ENCODE measurements around the gene CXXC1.
"Not testable (repeated sequence)": the region's sequence is repeated elsewhere in the genome, so short reads cannot be mapped to it uniquely, and the experiment has no call there.

CXXC1 gene

DNA sequence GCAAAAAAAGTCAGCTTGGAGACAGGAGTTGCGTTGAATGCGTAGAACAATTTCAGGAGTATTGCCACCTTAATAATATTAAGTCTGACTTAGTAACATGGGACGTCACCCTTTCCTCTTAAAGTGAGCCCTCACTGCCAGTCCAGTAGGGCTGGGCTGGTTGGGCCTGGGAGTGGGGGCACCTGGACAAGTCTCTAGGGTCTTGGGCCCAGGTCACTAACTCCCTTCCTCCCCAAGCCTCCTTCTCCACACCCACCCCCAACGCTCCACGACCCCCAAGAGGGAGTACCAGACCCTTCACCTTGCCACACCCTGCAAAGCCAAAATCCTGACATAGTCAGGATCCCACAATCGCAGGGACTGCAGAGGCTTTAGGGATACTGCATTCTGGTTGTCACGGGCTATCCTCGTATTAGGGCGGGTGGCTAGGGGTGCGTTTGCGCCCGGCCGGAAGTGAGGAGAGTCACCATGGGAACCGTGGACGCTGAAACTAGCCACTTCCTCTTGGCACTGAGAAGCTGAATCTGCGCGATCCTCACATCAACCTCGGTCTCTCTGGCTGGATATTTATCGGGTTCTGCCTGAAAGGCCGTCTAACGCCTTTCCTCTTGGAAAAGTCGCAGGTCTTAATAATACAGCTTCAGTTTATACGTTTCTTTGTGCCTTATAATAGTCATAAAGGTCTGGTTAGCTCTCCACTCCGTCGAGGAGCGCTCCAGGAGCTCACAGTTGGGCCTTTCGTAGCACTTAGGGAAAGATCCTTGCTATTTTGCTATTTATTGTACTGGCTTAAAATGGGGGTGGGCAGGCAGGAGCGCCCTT lies 10.3 kb upstream of the CXXC1 start:
- DNase-seq (ENCODE audit: low read depth) = no peak

DNA sequence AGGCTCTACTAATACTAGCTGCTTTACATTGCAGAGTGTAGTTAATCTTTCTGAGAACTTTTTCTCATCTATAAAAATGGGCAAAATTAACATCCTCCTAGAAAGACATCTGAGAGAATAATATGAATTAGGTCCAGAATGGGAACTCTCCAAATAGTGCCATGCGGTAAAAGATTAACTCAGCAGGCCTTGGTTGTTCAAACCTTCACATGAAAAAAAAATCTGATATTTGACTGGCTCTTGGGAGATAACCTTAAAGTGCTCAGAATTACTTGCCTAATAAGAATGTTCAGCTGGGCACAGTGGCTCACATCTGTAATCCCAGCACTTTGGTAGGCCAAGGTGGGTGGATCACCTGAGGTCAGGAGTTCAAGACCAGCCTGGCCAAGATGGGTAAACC lies 5.5 kb upstream of the CXXC1 start:
- no peak for DNase-seq (ENCODE audit: low read depth)

DNA sequence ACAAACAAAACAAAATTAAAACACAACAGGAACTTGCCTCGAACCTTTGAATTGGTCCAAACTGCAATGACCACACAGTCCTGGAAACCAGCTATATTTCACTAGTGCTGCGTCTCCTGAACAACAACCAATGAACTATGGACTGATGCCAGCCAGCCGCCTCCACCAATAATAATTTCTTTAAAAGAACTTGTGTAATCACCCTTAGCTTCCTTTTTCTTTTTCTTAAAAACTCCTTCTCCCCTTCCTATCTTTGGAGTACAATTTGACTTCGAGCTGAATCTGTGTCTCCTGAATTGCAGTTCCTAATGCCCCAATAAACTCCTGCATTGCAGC lies 1.6 kb upstream of the CXXC1 start:
- no peak for DNase-seq (ENCODE audit: low read depth)

DNA sequence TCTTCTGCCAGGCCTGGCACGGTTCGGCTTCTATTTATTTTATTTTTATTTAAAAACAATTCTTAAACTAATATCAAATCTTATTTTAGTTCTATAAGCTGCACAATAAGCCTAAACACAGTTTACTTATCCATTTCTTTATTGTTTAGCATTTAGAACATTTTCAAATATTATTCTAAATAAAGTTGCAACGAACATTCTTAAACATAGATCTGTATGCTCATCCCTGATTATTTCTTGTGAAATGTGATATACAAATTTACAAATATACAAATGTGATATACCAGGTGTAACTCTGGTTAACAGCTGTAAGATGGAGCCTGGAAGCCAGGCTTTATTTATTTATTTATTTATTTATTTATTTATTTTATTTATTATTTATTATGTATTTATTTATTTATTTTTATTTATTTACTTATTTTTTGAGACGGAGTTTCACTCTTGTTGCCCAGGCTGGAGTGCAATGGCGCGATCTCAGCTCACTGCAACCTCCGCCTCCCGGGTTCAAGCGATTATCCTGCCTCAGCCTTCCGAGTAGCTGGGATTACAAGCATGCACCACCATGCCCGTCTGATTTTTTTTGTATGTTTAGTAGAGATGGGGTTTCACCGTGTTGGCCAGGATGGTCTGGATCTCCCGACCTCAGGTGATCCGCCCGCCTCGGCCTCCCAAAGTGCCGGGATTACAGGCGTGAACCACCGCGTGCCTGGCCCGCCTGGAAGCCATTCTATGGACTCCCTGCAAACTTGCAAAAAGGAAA lies 1.0 kb upstream of the CXXC1 start:
- not testable (repeated sequence) for DNase-seq (ENCODE audit: low read depth)

DNA sequence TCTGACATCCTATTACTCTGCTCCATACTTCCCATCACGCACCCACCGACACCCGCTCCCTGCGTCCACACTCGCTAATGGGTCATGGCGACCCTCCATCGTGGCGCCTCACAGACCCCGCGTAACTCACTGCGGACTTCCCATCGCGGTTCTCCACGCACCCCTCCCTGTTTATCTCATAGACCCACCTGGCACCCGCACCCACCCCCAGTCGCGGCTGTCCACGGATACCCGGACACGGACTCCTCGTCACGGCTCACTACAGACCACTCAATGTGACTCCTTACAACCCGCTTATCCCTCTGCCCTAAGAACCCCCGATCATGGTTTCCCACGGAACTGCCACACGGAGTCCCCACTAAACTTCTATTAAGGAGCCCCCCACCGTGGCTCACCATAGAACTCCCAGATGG lies 458 bp downstream of the CXXC1 start:
- DNase-seq (ENCODE audit: low read depth) = no peak

DNA sequence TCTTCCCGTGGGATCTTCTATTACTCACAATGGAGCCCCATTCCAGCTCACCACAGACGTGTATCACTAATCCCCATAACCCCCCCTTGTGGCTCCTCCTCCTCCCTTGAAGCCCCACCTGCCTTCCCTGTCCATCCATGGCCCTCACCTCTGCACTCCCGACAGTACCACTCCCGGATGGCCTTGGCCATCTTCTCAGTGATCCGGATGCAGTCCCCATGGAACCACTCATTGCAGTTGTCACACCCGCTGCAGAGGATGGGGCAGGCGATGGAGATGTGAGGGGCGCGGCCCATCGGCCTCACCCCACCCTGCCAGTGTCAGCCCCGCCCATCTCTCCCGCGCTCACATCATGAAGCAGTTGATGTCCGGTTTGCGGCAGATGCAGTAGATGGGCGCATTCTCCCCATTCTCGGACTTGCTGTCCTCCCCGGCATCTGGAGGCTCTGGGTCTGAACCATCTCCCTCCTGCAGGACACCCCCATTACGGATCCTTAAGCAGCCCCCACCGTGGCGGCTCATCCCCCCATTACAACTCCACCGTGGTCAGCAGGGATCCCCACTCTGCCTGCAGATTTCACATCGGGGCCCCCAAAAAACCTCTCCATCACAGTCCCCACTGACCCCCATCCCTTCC lies 983 bp downstream of the CXXC1 start:
- no peak for DNase-seq (ENCODE audit: low read depth)

DNA sequence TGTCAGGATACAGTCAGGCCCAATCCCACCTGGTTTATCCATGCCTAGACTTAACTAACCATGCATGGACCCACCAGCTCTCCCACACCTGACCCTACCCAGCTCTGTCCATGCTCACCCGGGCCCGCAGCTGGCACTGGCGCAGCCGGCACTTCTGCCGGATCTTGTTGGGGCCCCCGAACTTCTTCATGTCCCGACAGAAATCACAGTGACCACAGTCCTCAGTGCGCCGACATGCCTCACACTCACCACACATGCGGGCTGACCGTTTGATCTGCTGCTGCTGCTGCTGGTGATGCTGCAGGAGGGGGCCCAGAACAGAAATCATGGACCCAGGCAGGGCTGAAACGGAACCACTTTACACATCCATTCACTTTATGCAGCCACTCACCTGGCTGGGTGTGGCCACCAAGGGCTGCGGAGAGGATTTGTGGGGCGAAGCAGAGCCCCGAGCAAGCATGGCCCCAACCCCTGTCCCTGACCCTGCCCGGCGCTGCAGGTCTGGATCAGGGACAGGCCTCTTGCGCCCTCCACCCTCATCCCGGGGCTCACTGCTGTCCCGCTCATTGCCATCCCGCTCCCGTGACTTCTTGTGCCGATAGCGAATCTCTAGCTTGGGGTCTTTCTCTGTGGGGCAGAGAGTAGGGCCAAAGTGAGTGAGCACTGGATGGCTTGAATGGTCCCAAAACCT lies 1.7 kb downstream of the CXXC1 start:
- no peak for DNase-seq (ENCODE audit: low read depth)

DNA sequence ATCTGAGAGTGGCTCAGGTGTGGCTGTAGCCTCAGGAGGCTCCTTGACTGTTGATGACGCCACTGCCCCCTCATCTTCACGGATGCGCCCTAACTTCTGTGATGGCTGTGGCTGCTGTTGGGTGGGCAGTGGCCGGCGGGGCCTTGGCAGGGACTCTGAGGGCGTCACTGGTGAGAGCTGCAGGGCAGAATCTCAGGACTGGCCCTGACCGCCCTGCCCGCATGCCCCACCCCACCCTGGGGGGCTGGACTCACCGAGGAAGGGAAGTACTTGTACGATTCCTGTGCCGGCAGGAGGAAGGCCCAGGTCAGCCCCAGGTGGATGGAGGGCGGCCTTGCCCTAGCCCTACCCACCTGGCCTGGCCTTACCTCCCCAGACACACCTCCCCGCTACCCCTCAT lies 2.4 kb downstream of the CXXC1 start:
- no peak for DNase-seq (ENCODE audit: low read depth)

DNA sequence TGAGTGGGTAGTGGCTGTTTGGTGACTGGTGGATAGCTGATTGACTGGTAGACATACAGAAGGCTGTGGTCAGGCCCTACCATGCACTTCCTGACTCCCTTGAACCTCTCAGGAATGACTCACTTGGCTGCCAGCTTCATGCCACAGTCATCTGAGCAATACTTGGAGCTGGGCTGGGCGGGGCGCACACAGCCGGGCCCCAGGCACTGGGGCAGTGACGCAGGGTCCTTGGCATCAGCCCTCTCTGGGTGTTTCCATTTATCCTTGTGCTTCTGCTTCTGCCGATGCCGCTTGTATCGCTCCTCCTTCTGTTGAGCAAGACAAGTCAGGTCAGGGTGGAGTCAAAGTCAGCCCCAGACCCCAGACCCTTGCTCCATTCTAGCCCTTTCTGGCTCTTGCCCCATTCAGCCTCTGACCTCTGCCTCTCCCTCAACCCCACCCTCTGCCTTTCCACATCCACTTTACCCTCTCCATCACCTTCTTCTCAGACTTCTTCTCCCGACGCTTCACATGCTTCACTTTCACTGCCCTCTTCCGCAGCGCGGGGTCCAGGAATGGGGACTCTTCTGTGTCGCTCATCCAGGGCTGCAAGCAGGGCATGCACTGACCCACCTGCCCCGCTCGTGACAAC lies 3.1 kb downstream of the CXXC1 start:
- DNase-seq (ENCODE audit: low read depth) = no peak

DNA sequence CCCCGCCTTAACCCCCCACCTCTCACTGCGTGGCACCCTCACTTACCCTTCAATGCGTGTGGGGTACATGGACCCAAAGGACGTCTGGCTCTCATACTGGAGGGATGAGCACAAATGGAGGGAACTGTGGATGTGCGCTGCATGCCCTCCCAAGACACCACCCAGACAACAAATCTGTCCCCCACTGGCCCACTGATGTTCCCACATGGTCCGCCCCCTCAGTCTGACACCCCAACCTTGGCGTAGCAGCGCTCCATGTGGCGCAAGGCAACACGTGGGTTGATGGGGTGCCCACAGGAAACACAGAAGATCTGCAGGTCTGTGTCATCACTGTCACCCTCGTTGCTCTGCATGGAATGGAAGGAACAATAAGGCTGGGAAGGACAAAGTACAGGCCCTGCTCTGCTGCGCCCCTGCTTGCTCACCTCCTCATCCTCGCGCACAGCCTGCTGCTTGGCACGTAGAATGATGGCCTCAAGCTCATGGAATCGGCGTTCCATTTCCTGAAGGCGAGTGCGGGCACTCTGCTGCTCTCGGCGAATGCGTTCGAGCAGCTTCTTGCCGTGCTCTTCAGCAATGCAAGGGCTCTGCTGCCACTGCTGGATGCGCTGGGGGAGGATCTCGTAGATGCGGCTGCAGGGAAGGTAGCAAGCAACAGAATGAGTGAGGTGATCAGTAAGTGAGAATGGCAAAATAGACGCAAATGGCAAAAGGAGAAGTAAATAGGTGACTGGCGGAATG lies 3.9 kb downstream of the CXXC1 start:
- no peak for DNase-seq (ENCODE audit: low read depth)

DNA sequence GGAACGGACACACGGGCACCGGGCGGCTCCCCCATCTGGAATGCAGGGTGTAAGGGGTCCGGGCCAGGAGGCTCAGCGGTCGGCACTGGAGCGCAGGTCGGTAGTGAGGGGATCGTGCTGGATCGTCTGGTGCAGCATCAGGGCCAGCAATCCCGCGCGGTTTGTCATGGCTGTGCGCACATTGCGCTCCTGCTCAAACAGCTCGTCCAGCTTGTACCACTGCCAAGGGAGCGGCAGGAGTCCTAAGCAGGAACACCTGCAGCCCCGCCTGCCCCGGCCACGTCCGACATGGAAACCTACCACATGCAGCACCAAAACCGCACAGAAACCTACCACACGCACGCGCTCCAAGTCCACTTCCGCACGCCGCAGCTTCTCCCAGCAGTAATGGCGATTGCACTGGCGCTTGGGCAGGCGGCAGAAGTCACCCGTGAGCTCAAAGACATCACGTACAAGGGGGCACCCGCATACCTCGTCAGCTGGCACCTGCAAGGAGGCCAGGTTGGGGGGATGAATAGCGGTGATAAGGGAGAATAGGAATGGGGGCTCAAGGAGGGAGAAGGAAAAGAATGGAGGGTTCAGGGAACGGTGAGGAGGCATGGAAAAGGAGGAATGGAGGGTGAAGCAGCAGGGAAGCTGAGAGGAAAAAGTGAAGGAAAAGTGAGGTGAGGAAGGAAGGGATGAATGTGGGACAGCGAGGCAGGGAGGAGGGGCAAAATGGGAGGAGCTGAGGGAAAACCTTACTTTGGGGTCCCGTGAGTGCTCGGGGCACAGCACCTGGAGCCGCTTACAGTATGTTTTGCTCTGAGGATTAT lies 4.8 kb downstream of the CXXC1 start:
- no peak for DNase-seq (ENCODE audit: low read depth)

DNA sequence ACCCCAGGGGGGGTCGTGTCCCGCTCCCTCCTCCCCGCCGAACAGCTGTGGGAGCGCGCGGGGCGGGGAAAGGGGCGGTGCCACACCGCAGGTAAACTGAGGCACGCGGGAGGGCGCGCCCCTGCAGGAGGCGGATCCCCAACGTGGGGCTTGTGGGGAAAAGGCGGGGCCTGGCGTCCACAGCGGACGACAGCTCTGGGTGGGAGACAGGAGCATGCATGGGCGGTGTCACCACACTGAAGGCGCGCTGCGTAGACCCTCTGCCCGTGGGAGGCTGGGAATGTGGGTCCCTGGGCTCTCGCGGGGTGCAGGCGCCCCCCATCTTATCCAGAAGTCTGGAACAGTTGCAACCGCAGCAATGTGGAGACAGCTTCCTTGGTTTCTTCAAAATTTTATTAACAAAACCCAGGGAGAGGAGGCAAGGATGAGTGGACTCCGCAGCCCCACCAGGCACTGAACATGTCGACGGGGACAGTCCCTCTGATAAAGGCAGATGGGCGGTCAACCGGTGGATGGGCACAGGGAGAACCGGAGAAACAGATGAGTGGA lies 5.4 kb downstream of the CXXC1 start:
- no peak for DNase-seq (ENCODE audit: low read depth)

DNA sequence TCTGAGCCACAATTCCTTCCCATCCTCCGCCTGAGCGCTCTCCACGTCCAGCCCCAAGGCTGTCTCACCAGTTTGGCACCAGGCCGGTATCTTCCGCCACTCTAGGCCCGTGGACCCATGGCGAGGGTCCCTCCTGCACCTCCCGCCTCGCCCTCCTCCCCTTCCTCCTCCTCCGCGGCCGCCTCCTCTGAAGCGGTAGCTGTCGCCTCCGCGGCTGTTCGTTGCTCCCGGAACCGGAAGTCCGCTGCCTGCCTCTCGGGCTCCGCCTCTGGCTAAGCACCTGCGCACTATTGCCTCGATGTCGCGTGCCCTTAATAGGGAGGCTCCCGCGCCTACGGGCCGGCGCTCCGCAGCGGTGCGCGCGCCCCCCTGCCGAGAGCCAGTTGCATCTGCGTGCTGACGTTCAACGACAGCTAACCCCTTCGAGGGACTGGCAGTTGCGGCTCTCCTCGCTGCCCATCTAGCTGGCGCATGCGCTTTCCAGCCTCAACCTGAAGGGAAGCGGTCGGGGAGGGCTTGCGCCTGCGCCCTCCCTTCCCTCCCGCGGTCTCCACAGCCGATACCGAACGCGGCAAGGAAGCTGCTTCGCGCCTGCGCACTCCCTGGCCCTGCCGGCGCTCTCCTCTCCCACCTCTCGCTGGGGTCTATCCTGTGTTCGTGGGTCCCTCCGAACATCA lies 6.1 kb downstream of the CXXC1 start, which contains the start of gene MBD1:
TSS of gene MBD1 (minus strand) at position 229 of the 677 bp plus-strand sequence. CDS start 1,531 bp downstream, outside the sequence.
- DNase-seq (ENCODE audit: low read depth) = peak; percentile 83

DNA sequence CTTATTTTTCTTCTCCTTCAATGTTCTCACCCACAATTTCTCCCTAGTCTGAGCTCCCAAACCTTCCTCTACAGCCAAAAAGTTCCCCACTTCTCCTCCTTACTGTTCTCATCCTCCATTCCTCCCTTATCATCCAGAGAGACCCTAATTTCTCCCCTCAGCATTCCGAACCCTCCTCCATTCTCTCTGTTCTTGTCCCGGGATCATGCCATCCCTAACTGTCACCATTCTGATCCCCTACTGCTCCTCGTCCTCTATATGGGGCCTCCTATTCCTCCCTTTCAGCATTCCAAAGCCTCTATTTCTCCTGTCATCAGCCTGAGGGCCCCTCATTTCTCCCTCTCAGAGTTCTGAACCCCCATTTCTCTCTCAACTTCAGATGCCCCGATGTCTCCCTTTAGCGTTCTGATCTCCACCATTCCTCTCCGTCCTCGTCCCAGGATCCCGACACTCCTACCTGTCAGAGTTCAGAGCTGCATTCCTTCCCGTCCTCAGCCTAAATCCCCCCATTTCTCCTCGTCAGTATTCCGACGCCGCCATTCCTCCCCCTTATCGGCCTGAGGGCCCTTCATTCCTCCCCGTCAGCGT lies 6.7 kb downstream of the CXXC1 start:
- no peak for DNase-seq (ENCODE audit: low read depth)

DNA sequence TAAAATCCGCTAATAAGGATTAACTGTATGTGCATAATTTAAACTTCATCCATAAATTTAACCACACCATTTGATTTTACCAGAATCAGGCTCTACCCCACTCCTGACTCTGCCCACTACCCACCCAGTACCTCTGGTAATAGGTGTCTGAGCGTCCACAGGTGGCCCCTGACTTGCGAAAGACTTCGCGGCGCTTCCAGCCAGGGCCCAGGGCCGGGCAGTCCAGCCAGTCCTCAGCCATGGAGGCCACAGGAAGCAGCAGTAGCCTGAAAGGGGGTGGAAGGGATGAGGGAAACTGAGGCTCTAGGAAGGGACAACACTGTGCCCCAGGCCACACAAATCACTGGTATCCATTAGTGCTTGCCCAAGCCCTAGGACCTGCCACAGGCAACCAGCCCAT lies 7.7 kb downstream of the CXXC1 start:
- no peak for DNase-seq (ENCODE audit: low read depth)

DNA sequence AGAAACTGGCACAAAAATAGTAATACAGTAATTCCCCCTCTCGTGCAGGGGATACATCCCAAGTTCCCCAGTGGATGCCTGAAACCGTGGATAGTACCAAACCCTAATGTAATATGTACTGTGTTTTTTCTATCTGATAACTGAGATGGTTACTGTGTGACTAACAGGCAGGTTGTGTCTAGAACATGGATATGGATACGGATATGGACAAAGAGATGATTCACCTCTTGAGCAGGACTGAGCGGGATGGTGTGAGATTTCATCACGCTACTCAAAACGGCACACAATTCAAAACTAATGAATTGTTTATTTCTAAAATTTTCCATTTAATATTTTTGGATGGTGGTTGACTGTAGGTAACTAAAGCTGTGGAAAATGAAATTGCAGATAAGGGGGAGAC lies 9.6 kb downstream of the CXXC1 start:
- no peak for DNase-seq (ENCODE audit: low read depth)

DNA sequence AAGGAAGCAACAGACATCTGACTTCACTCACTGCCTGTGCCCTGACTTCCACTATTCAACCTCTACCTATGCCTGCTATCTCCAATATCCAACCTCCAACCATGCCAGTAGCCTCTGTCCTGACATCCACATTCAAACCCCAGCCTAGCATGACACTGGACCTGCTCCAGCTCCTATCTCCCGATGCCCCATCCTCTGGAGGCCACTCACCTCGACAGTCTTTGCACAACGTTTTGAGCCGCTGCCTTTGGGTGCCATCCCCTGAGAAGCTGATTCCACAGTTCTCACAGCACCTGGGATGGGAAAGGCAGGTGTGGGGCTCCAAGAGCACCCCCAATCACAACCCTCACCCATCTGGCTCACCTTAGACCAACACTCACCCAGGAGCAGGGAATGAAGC lies 11.0 kb downstream of the CXXC1 start:
- DNase-seq (ENCODE audit: low read depth) = no peak

DNA sequence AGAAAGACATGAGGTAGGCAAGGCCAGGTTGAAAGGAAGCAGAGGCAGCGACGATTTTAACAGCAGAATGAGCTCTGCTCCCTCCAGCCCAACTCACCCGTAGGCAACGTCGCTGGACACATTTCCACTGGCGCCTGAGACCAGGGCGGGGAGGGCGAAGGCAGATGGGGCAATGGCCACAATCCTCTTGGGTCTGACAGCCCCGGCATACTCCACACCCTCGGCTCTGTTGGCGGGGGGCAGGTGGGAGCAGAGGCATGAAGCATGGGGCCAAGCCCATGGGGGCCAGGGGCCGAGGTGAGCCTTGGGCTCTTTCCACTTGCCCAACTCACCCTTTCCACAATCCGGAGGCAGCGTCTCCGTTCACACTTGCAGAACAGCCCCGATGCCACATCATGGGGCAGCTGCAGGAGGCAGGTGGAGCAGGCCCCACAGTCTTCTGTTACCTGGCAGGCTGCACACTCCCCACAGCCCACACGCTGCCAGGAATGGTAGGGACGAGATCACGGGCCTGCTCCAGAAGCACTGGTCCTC lies 11.9 kb downstream of the CXXC1 start:
- no peak for DNase-seq (ENCODE audit: low read depth)

DNA sequence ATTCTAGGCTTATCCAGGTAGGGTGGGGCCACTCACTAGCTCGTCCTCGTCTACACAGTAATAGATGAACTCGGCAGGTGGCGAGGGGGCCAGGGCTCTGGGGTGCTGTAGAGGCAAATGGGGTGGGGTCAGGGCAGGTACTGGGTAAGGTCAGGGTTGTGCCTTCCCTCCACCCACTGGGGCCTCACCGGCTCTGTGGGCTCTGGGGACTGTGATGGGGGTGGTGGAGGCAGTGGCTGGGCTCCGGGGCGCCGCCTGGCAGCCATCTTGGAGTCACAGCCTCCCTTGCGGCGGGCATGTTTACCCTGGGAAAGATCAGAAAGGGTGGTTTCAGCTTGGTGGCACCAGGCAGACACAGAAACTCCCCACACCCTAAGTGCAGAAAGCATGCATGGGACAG lies 12.6 kb downstream of the CXXC1 start:
- DNase-seq (ENCODE audit: low read depth) = no peak
